Type B pancreatic cell (in vitro differentiated cells): ENCODE measurements around the gene RARA. TPM values are rescaled to one million over a fixed set of nuclear protein-coding genes. Genes with fewer than 3 reads are reported as not detected.

Experiments
- DNase-seq: peaks from one replicate; pipeline ENCODE4 v3.0.0; 2021; ENCODE audit warnings: mixed read lengths; ENCODE audit not compliant: unreplicated experiment; ENCODE audit errors: extremely low spot score
- H3K27ac Mint-ChIP-seq: 2 replicates; pipeline ENCODE4 v1.8.0; 2021; ENCODE audit warnings: mild to moderate bottlenecking, mixed read lengths
- H3K27me3 Mint-ChIP-seq: 2 replicates; pipeline ENCODE4 v1.8.0; 2021; ENCODE audit warnings: mixed read lengths
- H3K36me3 Mint-ChIP-seq: 2 replicates; pipeline ENCODE4 v1.8.0; 2021; ENCODE audit warnings: mixed read lengths
- H3K4me1 Mint-ChIP-seq: one replicate; pipeline ENCODE4 v1.8.0; 2021; ENCODE audit warnings: mixed read lengths; ENCODE audit not compliant: unreplicated experiment
- H3K4me3 Mint-ChIP-seq: 2 replicates; pipeline ENCODE4 v1.8.0; 2021; ENCODE audit warnings: mild to moderate bottlenecking, mixed read lengths
- H3K9me3 Mint-ChIP-seq: 2 replicates; pipeline ENCODE4 v1.8.0; 2021; ENCODE audit warnings: mixed read lengths
- CTCF ChIP-seq: fragments of 200-600 bp; sonication (generic); conservative IDR thresholded peaks from 2 replicates; pipeline ENCODE4 v1.5.0; 2021; ENCODE audit warnings: antibody characterized with exemption, mild to moderate bottlenecking
- total RNA-seq: library from RNA; stranded (reverse); gene quantifications from 2 replicates; pipeline ENCODE4 v1.2.1, GENCODE V29; 2021; ENCODE audit warnings: low replicate concordance

The RARA gene
- total RNA-seq, 1 donor from 2014 or later: 34.3 TPM

GRCh38 chr17:40342504-40343218 lies 33.7 kb downstream of the RARA start:
- no peak for TF ChIP-seq CTCF
- H3K27ac Mint-ChIP-seq: peak overlapping the region; percentile 86
- H3K4me3 Mint-ChIP-seq: peak overlapping the region; percentile 93
- H3K4me1 Mint-ChIP-seq: peaks cover 60% of the 10 kb centered on the region
- H3K27me3 Mint-ChIP-seq: no peaks in the 10 kb centered on the region
- H3K36me3 Mint-ChIP-seq: peaks cover 5% of the 10 kb centered on the region
- no peak for DNase-seq
- no peaks in the 10 kb centered on the region for H3K9me3 Mint-ChIP-seq

DNA sequence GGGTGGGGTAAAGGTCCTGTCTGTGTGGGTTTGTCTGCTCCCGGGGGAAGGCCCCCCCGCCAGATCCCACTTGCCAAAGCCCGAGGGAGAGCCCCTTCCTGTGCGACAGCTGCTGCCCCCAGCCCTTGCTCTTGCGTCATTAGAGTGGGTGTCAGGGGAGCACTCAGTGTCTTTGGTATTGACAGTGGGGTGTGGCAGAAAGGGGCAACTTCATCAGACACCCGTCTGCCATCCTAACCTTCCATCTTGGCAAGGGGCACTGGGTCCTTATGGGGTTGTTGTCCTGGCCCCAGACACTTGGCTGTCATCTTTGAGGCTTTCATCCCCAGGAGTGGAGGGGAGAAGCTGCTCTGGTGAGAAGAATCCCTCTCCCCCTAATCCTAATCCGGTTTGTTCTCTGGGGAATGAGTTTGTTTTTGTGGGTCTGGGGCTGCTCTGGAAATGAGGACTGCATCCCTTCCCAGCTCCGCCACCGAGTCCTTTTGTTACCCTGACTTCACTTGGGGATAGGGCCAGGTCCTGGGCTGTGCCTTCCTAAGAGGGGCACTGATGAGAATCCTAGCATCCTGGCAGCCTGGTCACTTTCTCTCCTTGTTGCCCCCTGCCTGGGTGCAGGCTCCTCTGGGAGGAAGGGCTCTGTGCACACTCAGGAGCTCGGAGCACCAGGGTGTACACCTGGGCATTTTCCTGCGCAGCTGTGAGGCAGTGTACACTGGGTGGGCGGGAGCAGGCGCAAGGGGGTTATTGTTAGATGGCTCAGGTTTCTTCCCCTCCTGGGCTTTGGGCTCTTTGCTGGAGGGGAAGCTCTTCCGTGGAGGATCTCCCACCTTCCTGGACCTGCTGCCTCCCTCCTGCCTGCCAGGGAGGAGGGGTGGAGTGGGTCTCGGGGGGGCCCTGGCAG lies 34.5 kb downstream of the RARA start:
- H3K27ac Mint-ChIP-seq: peak overlapping the region; percentile 86
- peaks cover 68% of the 10 kb centered on the region for H3K4me1 Mint-ChIP-seq
- DNase-seq: no peak
- peak overlapping the region; percentile 93 for H3K4me3 Mint-ChIP-seq
- peaks cover 5% of the 10 kb centered on the region for H3K36me3 Mint-ChIP-seq
- no peaks in the 10 kb centered on the region for H3K9me3 Mint-ChIP-seq
- TF ChIP-seq CTCF: no peak
- no peaks in the 10 kb centered on the region for H3K27me3 Mint-ChIP-seq

GRCh38 chr17:40344421-40345160 lies 35.6 kb downstream of the RARA start:
- Mint-ChIP-seq H3K4me3 (peak overlapping the region; percentile 93), H3K4me1 (peaks cover 69% of the 10 kb centered on the region), H3K27ac (peak overlapping the region; percentile 86), H3K27me3 (no peaks in the 10 kb centered on the region), H3K9me3 (no peaks in the 10 kb centered on the region), H3K36me3 (peaks cover 9% of the 10 kb centered on the region)
- no peak for TF ChIP-seq CTCF
- DNase-seq: no peak

- DNase-seq: no peak
- H3K4me3 Mint-ChIP-seq: peak overlapping the region; percentile 93
- peaks cover 69% of the 10 kb centered on the region for H3K4me1 Mint-ChIP-seq
- H3K36me3 Mint-ChIP-seq: peaks cover 12% of the 10 kb centered on the region
- no peak for TF ChIP-seq CTCF
- H3K9me3 Mint-ChIP-seq: no peaks in the 10 kb centered on the region
- no peaks in the 10 kb centered on the region for H3K27me3 Mint-ChIP-seq
- peak overlapping the region; percentile 86 for H3K27ac Mint-ChIP-seq
These were observed 36.4 kb downstream of the RARA start for GRCh38 chr17:40345161-40345993.
